Kidney glomerular epithelial cell (primary cell): ENCODE measurements around the gene DSCAM.

Experiments used
- DNase-seq: peaks from one replicate; lab custom pipeline; 2025; lab: John Stamatoyannopoulos, UW

The DSCAM gene

DNA sequence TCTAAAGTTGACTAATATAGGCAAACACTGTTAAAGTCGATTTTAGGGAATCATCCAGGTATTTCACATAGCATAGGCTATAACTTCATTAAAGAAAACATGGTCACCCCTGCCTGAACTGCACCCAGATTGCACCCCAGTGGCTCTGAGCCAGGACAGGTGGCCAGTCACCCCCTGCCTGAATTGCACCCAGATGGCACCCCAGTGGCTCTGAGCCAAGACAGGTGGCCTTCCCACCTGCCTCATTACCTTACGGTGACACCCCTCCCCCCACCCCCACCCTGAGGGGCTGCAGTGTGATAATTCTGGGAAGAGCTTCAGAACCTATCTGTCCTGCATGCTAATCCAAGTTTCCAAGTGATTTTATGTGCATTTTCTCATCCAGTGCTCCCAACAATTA is 78.9 kb downstream of the DSCAM start:
- no peak for DNase-seq

DNA sequence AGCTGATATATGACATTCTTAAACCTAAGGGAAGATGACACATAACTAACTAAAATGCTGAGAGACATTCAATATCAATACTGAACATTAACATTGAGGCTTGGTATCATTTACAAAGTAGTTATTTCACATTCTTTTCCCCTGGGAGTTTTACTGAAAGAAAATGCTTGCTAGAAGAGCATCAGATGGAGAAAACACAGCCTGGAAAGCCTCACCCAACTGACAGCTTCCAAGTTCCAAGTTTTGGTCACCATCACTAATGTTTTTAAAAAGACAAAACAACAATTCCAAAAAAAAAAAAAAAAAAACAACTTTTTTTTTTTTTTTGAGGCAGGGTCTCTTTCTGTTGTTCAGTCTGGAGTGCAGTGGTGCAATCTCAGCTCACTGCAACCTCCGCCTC is 80.6 kb downstream of the DSCAM start:
- no peak for DNase-seq

DNA sequence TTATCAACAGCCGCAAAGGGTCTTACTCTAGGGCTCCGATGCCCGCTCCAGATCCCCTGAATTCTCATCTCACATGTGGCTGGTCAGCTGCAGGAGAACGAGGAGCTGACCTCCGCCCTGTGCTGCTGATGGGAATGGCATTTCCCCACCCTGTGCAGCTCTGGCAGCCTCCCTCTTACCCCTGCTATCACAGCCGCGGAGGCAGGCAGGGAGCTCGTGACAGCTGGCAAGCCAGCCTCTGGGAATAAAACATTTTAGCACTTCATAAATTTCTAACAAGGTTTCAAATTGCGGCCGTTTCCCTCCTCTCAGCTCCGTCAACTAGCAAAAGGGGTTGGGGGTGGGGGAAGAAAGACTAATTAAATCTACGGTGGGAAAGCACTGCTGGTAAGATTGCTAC is 81.1 kb downstream of the DSCAM start:
- DNase-seq: no peak

DNA sequence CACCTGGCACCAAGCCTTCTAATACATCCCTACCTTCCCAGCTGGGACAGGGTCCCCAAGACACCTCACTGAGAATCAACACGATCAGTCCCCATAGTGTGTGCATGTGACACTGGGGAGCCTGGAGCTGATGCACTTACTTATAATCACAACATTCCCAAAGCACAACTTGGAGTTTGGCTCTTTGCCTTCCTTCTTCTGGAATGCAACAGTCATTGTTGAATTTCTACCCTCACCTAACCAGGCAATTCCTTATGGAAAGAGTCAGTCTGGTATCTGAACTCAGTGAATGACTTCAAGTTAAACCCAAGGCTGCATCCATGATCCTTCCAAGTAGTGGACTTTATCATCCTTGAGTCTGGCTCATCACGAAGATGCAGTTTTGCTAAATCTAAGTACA is 86.1 kb downstream of the DSCAM start:
- DNase-seq: no peak

DNA sequence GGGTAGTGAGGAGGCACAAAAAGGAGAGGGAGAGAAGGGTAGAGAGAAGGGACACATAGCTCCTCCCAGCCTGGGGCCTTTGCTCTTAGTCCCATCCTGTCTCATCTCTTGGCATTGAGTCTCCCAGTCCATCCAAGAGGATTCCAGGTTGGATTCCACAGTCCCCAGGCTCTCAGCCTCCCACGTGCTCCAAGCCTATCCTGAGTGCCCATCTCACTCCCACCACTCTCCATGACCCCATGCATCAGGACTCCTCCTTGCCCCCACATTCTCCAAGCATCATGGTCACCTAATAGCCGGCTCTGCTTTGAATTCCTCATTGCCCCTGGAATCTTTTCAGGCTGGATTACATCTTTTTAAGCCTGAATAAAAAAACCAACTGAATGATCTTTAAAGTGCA is 87.9 kb downstream of the DSCAM start:
- no peak for DNase-seq

DNA sequence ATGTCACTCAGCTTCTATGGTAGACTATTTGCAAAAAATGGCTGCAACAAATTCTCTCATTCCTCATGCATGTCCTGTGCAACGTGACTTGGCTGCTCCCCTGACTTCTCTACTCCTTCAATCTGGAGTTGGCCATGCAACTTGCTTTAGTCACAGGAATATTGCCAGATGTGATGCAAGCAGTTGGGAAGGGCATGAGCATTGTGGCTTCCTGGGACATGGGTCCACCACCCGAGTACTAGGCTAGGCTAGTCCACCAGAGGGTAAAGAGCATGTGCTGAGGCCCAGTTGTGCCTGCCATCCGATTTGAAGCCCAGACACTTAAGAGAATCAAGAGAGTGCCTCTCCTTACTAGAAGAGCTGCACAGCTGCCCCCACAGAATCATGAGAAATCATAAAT is 89.6 kb downstream of the DSCAM start:
- DNase-seq: no peak

DNA sequence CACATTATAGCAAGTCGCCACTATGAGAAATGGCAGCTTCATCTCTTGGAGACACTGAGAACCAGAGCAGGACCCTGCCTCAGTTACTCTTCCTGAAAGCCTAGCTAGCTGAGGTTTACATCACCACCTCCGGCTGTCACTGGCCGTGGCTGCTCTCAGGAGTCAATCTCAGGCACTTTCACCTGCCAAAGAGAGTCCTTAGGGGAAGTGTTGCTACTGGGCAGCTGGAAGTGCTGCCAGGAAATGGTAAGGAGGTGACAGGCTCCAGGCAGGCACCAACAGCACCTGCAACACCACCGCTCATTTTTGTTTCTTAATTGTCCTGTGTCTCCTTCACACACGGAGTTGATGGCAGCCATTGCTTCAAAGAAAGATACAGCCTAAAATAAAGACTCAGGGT is 92.5 kb downstream of the DSCAM start:
- no peak for DNase-seq

DNA sequence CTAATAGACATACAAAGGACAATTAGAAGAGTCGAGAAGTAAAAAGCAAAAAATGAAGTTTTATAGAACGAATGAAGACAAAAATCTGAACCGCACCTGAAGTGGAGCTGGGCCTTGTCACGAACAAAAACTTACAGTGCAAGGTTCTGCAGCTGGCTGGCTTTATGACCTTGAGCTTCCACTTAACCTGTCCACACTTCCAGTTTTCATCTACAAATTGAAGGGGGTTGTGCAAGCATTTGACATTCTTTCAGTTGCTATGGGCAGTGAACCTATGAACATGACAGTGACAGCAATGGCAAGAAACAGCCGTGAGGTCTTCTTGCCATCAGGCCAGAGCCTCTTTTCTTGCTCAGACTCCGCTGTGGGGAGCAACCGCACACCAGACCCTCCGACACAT is 93.2 kb downstream of the DSCAM start:
- DNase-seq: no peak

DNA sequence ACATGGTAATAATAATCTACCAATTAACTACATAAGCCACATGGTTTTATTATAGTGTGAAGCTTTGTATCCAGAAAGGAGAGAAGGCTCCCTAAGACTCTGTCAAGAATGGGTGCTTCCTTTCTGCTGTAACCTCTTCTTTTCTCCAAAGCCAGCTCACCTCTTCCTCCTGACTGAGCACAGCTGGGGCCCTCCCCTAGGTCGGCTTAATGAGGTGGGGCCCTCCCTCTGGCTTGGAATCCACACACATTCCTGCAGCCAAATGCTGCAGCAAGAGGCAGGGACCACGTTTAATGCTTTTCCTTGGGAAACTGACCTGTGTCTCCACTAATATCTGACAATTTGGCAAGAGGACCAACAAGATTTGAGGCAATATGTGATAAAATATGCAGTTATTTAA is 94.8 kb downstream of the DSCAM start:
- no peak for DNase-seq

DNA sequence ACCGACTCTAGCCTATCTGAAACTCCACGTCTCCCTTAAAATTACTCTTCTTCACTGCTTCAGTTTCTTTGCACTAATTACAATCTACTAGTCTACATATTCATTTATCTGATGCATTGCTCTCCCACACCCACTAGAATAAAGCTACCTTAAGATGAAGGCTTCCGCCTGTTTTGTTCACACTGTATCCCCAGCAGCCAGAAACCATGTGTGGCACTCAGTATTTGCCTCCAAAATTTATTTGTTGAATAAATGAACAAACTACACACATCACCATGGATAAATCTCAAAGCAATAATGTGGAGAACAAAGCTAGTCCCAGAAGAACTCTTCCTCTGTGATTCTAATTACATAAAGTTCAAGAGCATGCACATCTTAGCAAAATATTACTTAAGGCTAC is 95.7 kb downstream of the DSCAM start:
- DNase-seq: no peak

DNA sequence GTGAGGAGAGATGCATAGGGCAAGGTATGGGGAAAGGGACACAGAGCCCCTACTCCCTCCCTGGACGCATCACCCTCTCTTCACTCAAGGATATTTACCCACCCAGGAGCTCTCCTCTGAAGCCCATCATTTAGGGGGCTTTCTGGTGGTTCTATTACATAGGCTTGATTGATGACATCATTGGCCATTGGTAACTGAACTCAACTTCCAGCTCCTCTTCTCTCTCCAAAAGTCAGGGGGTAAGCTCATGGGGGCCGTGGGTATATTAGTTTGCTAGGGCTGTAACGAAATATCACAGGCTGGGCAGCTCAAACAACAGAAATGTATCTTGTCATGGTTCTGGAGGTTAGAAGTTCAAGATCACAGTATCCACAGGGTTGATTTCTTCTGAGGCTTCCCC is 110.8 kb downstream of the DSCAM start:
- DNase-seq: no peak

DNA sequence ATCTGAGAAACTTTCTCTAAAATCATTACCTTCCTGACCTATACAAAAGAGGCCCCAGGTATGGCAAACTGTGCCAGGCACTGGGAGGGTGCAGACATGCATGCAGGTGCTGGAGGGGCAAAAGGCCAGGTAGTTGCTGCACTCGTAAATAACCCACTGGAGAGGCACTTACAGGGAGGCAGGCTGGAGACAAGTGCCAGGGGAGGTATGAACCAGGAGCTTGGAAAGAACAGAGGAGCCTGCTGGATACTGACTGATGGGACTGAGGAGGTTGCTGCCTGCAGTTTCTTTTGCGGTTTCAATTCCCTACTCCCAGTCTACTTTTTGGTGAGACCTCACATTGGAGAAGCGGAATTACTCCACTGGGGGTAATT is 113.9 kb downstream of the DSCAM start:
- DNase-seq: no peak

DNA sequence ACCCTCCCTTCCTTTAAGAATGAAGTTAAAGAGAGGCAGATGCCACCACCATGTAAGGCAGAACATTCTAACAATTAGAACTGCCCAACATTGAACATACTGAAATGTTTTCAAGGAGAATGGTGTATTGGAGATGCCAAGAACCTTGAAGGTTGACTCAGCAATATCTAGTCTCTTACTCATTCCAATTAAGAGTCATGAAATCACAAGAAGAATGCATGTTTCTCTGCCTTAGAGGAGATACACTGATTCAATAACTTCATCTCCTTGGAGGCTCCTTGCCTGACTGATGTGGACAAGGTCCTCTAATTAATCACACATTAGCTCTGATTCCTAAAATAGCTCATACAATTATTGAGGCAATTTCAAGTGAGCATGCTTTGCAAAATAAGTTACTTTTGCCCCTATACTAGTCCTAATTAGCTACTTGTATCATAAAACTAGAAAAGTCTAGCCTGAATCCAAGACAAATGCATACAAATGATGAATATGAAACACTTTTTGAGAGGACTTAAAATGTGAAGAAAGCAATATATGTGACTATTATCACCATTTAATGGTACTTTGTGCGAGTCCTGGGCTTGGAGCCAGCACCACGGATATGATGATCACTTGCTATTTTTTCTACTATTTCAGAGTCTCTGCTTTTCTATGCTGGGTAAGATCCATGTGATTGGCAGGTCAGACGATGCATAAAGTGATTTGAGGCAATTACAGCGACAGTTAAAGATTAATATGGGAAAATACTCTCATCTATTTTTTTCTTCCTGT is 114.5 kb downstream of the DSCAM start:
- no peak for DNase-seq

DNA sequence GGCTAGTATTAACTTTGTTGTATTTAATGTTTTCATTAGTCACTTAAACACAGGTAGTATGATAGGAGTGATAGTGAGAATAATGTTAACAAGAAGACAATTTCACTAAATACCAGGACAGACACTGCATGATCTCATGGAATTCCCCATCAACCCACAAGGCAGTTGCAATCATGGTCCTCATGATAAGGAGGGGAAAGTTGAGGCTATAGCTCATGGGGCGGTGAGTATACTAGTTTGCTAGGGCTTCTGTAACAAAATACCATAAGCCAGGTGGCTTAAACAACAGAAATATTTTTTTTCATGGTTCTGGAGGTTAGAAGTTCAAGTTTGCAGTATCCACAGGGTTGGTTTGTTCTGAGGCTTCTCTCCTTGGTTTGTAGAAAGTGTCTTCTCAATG is 115.8 kb downstream of the DSCAM start:
- DNase-seq: no peak

DNA sequence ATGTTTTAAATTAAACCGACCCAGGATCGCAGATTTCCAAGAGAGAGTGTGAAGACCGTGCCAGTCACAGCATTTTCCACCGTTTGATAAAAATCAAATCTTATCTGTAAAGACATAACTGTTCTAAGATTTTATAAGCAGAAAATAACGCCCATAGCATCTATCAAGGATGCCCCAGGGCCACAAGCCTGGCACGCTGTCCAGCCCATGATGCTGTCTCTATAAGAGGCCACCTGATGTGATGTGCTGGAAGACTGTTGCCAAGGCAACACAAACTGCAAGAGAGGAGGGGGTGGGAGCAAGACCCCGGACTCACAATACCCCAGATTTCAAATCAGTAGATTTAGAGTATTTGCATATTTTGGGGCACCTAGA is 116.5 kb downstream of the DSCAM start:
- DNase-seq: no peak

DNA sequence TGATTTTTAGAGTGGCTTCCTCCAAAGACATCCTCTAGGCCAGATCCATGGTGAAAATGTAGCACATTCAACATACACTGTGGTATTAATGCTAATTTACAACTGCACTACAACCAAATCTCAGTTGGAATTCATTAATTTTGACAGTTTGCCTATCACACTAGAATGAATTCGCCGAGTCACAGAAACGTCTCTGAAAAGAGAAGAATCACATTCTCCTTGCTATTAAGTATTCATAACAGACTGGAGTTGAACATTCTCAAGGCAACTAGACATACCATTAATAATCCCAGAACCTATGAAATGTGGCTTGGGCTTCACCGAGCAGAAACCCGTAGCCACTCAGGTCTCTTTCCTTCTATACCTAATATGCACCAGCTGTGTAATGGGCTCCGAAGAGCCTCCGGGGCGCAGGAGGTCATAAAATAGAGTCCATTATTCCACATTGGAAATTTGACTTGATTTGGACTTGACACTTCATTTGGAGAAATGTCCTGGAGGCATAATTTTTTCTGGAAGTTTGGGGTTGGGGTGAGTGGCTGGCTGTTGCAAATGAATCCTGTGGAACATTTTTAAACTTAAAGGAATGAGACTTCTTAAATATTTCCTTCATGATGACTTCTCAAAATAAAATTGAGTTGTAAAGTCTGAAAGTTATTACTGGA is 117.1 kb downstream of the DSCAM start:
- DNase-seq: no peak

DNA sequence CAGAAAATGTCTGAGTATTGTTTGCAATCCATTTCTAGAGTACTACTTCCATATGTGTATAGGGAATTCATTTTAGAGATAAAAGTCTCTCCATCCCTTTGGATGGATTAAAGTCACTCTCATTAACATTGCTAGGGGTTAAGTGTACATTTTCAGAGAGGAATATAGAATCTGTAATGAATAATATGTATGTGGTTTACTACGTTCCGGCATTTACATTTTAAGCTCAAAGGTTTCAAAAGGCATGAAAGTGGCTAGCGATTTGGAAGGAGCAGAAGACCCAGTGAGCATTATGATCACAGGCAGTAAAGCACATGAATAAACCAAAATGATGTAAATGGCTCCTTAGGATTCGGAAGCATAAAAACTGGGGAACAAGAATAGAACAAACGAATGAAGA is 123.0 kb downstream of the DSCAM start:
- no peak for DNase-seq

DNA sequence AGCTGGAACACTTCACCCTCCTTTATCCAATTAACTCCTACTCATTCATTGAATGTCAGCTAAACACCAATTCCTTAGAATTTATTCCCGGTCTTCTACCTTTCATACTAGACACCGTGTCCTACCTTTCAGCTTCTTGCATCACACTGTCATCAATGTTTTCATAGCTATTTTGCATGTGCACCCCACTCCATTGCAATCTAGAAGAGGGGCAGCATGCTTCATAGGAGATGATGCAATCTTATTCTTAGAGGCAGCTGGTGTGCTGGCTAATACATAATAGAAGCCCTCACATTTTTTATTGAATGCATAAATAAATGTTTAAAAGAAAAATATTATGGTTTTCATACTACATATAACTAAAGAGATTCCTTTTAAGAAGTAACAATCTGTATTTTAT is 123.6 kb downstream of the DSCAM start:
- DNase-seq: no peak

DNA sequence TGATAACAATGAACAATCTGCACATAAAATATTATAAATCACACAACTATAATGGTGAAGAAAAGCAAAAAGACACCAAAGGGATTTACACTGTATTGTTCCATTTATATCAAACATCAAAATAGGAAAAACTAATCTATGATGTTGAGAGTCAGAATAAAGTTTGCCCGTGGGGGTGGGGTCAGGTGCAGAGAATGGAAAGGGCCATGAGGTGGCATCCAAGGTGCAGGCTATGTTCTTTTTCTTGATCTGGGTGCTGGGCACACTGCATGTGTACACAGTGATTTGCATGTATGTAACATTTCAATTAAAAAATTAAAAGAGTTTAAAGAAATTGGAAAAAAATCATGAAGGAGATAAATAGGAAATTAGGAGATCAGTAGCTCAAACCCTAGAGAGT is 127.3 kb downstream of the DSCAM start:
- no peak for DNase-seq

DNA sequence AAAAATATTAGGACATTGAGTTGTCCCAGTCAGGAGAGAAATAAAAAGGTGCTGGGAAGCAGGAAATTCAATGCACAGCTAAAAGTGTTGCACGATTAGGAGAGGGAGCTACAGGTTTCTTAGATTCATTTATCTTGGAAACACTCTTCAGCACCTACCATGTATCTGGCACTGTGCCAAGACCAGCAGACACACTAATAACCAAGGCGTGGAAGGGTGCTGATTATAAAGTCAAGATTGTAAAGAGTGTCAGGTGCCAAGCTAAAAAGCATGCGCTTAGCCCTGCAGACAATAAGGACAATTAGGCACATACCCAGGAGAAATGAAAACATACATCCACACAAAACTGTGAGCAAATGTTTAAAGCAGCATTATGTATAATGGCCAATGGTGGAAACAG is 129.9 kb downstream of the DSCAM start:
- DNase-seq: no peak

DNA sequence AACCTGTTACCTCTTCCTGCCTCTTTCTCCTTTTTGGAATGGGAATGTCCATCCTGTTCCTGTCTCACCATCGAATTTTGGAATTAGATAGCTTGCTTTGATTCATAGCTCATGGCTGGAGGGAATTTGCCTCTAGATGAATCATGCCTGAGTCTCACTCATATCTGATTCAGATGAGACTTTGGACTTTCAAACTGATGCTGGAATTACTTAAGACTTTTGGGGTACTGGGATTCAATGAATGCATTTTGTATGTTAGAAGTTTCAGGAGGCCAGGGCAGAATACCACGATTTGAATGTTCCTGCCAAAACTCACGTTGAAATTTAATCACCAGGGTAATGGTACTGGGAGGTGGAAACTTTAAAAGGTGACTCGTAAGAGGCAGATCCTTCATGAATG is 132.4 kb downstream of the DSCAM start:
- no peak for DNase-seq

DNA sequence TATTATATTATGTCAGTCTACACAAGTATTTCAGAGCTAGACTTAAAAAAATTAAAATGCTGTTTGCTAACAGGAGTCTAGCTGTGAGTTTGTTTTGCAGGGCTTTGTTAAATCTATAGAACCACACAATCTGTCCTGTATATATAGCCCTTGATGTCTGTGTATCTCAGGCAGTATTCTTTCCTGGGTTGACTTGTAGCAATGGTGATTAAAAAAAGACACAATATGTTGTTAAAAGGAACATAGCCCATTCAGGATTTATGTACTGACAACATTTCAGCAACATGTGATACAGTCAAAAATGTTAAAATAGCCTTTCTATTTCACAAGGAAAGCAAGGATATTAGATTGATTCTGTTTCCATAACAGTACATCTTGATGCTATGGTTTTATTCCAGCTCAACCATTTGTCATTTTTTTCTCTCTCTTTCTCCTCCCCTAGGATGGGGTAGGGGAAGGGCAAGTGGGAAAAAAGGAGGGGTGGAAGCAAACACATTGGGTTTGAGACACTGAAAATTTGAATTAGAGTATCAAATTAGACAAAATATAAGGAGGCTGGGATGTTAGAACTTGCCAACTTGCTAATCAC is 139.2 kb downstream of the DSCAM start:
- DNase-seq: no peak

DNA sequence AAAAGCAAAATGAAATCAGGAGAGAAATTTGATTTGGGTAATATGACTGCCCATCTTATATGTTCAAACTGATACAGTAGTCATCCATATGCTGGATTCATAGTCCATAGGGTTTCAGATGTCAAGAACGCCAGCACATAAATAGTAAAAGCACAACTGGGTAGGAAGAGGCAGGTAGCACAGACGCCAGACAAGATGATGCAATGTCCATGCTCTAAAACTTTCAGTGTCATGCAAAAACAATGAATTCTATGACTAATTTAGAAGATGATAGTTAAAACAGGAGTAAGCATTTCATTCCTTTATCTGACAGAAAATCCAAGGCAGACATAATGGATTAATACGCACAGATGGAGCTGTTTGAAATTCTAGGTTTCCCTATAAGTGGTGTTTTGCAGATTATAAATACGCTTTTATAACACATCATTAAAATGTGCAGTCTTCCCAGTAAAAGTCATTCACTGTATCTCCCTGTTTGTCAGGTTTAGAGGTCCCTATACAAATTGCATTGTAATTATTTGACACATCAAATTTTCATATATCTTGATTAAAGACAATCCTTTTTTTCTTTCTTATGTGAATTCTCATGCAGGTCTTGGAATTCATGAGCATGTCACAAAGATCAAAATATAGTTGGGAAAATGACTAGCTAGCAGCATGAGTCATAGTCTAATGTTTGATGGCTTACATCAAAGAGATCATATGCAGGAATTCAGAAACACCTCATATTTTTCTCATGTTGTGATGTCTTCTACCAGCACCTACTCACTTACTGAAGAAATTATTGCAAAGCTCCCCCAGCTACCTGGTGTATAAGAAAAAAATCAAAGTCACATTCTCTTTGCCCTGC is 139.9 kb downstream of the DSCAM start:
- no peak for DNase-seq
